Fibroblast of villous mesenchyme (primary cell): ENCODE measurements around the gene COL5A2. TPM values are rescaled to one million over a fixed set of nuclear protein-coding genes. Genes with fewer than 3 reads are reported as not detected.

Experiments
- DNase-seq: peaks from one replicate; pipeline ENCODE4 v3.0.0-alpha.2; 2010; ENCODE audit warnings: low read depth
- H3K4me3 ChIP-seq: 2 replicates; pipeline ENCODE4 v1.5.1; 2011; ENCODE audit warnings: low read depth, mild to moderate bottlenecking, low read length
- total RNA-seq: library from RNA; depleted of rRNA; stranded (reverse); fragments of >200 nt; gene quantifications from 2 replicates; pipeline ENCODE4 v1.2.3, GENCODE V29; 2012
- TF ChIP-seq, protein P1 (sequence below): IDR thresholded peaks from 2 replicates; pipeline ENCODE4 v1.5.1; 2012; ENCODE audit warnings: low read depth, mild to moderate bottlenecking, low read length; ENCODE audit not compliant: insufficient read depth

The COL5A2 gene
- total RNA-seq, 1 donor, result 693 TPM

DNA sequence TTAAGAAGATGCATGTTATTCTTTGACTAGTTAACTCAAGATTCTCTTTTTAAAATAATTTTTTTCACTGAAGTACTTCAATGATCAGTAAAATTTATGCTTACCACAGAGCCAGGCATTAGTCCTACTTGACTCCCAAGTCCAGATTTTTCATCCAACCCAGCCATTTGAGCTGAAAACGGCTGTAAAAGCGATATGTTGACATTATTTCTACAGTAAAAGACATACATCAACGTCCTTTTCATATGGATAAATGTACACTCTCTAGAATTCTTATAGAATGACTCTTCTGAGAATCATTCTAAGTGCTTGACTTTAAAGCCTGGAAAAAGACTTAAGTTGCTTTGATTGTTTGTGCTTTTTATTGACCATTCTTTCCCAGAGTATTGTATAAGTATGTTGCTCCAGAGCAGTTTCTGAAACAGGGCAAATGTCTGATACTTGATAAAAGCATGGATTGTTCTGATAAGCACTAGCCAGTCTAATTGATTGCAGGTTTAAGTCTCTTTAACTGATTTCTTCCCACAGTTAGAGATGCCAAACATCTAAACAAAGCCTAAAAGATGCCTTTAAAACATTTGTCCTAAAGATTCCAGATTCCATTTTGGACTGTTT lies 90.9 kb downstream of the COL5A2 start:
- DNase-seq, result peak; percentile 40
- TF ChIP-seq, protein P1, sequence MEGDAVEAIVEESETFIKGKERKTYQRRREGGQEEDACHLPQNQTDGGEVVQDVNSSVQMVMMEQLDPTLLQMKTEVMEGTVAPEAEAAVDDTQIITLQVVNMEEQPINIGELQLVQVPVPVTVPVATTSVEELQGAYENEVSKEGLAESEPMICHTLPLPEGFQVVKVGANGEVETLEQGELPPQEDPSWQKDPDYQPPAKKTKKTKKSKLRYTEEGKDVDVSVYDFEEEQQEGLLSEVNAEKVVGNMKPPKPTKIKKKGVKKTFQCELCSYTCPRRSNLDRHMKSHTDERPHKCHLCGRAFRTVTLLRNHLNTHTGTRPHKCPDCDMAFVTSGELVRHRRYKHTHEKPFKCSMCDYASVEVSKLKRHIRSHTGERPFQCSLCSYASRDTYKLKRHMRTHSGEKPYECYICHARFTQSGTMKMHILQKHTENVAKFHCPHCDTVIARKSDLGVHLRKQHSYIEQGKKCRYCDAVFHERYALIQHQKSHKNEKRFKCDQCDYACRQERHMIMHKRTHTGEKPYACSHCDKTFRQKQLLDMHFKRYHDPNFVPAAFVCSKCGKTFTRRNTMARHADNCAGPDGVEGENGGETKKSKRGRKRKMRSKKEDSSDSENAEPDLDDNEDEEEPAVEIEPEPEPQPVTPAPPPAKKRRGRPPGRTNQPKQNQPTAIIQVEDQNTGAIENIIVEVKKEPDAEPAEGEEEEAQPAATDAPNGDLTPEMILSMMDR, result no peak
- no peak overlapping the region for H3K4me3 ChIP-seq

DNA sequence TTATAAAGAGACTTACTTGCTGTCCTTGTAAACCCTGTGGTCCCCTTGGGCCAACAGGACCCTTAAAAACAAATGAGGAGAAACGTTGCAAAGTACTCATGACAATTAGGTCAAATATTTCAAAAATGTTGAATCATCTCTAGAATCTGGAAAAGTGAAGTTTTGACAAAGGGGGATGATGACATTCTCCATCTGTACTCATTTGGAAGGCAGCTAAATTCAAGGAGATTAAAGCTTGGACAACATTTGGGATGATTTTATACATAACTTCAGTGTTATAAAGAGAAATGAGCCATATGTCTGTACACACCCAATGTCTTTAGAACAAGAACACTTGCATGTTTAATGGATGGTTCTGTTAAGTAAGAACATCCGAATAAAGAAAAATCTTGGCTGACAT lies 92.9 kb downstream of the COL5A2 start:
- DNase-seq, result peak; percentile 48
- H3K4me3 ChIP-seq, result no peak overlapping the region
- TF ChIP-seq, protein P1, result no peak

DNA sequence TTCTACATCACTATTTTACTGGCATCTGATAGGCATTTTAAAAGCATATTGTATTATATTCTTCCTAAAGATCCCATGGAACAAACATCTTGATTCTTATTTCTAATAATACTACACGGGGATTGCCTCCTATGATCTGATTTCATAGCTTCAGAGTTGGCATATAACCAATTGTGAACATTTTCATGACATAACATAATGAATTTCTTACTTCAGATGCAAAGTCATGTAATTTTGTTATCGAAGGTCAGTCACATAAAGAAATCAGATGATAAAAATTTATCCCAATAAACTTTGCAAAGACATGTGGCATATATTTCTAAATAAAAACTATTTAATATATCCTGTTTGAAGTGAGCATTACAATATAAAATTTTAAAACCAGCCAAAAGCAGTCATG lies 93.3 kb downstream of the COL5A2 start:
- DNase-seq, result no peak
- TF ChIP-seq, protein P1, result no peak

DNA sequence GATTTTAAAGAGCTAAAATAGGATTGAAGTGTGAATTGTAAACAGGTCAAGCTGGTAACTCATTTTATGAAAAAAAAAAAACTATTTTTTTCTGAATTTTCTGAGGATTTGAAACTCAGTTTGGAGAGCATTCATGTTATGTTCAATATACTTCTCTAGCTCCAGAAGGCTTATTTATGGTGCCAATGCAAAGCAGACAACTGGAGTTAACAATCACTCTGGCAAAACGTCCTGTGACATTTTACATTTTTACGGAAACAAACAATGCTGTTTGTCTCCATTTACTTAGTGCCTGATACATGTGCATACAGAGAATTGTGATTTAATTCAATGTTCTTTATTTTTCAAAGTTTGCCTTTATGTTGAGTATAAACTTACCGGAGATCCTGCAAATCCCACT lies 96.0 kb downstream of the COL5A2 start:
- no peak for DNase-seq
- TF ChIP-seq, protein P1, result no peak
- no peak overlapping the region for H3K4me3 ChIP-seq

More for the DNA sequence above, 93.3 kb downstream of the COL5A2 start:
- no peak overlapping the region for H3K4me3 ChIP-seq

DNA sequence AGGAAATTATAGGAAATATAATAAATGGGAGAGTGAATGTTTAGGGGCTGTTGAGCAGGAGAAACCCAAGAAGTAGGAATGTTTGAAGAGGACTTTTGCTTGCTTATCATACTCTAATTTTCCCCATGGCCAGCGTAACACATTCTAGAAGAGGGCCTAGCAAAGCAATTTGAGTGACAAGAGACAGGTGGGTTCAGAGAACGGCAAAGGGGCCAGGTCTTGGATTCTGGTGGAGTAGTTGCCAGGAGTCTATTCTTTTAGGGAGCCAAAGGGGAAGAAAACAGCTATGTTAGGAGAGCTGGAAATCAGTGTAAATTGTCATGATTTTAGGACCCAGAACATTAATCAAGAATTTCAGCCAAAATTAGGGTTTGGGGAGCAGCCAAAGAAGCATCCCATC lies 96.5 kb downstream of the COL5A2 start:
- DNase-seq, result no peak
- TF ChIP-seq, protein P1, result no peak

DNA sequence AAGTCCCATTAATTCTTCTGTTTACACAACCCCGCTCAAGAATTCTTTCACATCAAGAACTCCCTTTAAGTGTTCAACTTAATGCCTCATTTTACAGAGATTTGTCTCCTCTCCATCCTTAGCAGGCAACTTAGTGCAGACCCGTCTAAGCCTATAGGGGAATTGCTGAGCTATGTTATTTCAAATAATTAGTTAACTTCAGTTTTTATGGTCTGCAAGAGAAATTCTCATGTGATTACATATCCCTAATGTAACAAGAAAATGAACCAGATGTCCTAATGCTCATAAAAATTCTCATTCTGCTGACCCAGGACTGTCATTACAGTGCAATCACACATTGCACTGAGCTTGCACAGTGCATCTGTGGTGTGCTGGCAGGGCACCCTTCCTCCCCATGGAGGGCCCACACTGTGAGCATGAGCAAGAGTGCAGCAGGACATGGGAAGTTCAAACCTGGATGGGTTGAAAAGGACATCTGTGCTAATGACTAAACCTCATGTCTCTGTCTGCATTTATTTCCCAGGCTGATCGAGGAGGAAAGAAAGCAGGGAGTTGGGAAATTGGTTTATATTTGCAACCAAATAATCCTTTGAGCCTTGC lies 97.1 kb downstream of the COL5A2 start:
- H3K4me3 ChIP-seq, result no peak overlapping the region
- peak; percentile 99 for DNase-seq
- TF ChIP-seq, protein P1, result peak; percentile 3

More for the DNA sequence above, 96.5 kb downstream of the COL5A2 start:
- no peak overlapping the region for H3K4me3 ChIP-seq
